Measurements from ENCODE around the gene MAP1S. TPM values are rescaled to one million over a fixed set of nuclear protein-coding genes. Genes with fewer than 3 reads are reported as not detected.

MAP1S gene
- total and polyA plus RNA-seq, 2 of the 8 experiments (the other 6 are each of a cell fraction or from before 2014, with no cell fraction given): 66.7 to 115 TPM

- Histone ChIP-seq H3K23me2 (ENCODE audit: low read depth, low read length) (peaks cover 9% of the 10 kb centered on the region; the same call in 1 of the 2 replicates), H3K27me3 (replicated peaks in 1 of 4; ENCODE audit: control insufficient read depth in 3 of 4, extremely low read depth in 1 of 4, insufficient read depth in 3 of 4, low read length in 3 of 4) (no peaks in the 10 kb centered on the region), H3K23ac (ENCODE audit: insufficient read length) (no peak overlapping the region), H2BK5ac (ENCODE audit: low read depth, low read length) (0 out of 2 replicates have a peak overlapping the region, but pooled peaks have one; percentile 0), H3K9me3 (ENCODE audit: insufficient read depth in 2 of 2, low read depth in 1 of 2, low read length in 1 of 2) (no peaks in the 10 kb centered on the region), H3K4me3 (ENCODE audit: extremely low read depth in 1 of 4, insufficient read depth in 2 of 4, low read depth in 3 of 4, low read length in 4 of 4) (peak overlapping the region in 3 of 4 experiments; percentile 75 to 100 (median 86); a peak in 5 of 8 replicates), H4K20me1 (replicated peaks in 1 of 2; ENCODE audit: control insufficient read depth in 1 of 2, insufficient read depth in 2 of 2, low read length in 2 of 2) (peaks cover 11 to 19% of the 10 kb centered on the region in 2 experiments), H4K5ac (ENCODE audit: insufficient read length, low read depth, low read length) (peak overlapping the region; percentile 2), H3K56ac (replicated peaks; ENCODE audit: insufficient read length, low read depth, low read length) (no peak overlapping the region), H2BK120ac (replicated peaks; ENCODE audit: low read depth, low read length) (no peak overlapping the region), H3K79me2 (ENCODE audit: control insufficient read depth in 1 of 2, insufficient read depth in 2 of 2, low read length in 2 of 2) (peaks cover 17 to 32% of the 10 kb centered on the region in 2 experiments), H3K4me2 (ENCODE audit: insufficient read depth in 1 of 2, low read depth in 2 of 2, low read length in 2 of 2) (peak overlapping the region; percentile 70 to 73), H3K36me3 (ENCODE audit: control insufficient read depth in 2 of 4, insufficient read depth in 4 of 4, low read length in 3 of 4) (peaks cover 0 to 3% (median 0%) of the 10 kb centered on the region in 4 experiments; a peak in 1 of 8 replicates), H4K8ac (ENCODE audit: extremely low read depth, insufficient read depth, low read length) (no peak overlapping the region), H3K14ac (ENCODE audit: insufficient read length) (no peak overlapping the region), H4K91ac (replicated peaks; ENCODE audit: insufficient read length, low read length) (peak overlapping the region; percentile 5), H2AK5ac (ENCODE audit: low read depth, low read length) (no peak overlapping the region), H3K18ac (ENCODE audit: extremely low read depth, low read length) (no peak overlapping the region), H3K4me1 (replicated peaks in 1 of 4; ENCODE audit: control insufficient read depth in 3 of 4, insufficient read depth in 4 of 4, low read length in 3 of 4) (peaks cover 4 to 13% (median 6%) of the 10 kb centered on the region in 4 experiments), H3K79me1 (ENCODE audit: low read depth, low read length) (peaks cover 9% of the 10 kb centered on the region; the same call in 1 of the 2 replicates), H2BK15ac (ENCODE audit: low read length) (0 out of 2 replicates have a peak overlapping the region, but pooled peaks have one; percentile 8), H3K27ac (ENCODE audit: low read depth, low read length) (no peak overlapping the region), H3K4ac (replicated peaks; ENCODE audit: insufficient read length, low read depth, low read length) (no peak overlapping the region), H2BK20ac (ENCODE audit: low read length) (no peak overlapping the region), H3K9ac (replicated peaks in 1 of 4; ENCODE audit: extremely low read depth in 1 of 4, low read depth in 3 of 4, low read length in 3 of 4) (no peak overlapping the region; a peak in 1 of 7 replicates), H2BK12ac (ENCODE audit: low read depth, low read length) (0 out of 2 replicates have a peak overlapping the region, but pooled peaks have one; percentile 31), H2AFZ (ENCODE audit: low read length) (no peak overlapping the region)
- ChIA-PET CTCF (ENCODE audit: partially characterized antibody) (interaction anchor here (0.8 to 3.6 kb wide), 7 partner anchors 14 to 53 kb away, joined by 3 to 21 read pairs (median 5); no protein-coding TSS in a partner anchor), POLR2A (ENCODE audit: partially characterized antibody) (interaction anchor here (0.8 to 3.8 kb wide), 8 partner anchors 12 to 52 kb away, joined by 3 to 13 read pairs (median 4); no protein-coding TSS in a partner anchor)
- DNase-seq (ENCODE audit: low read depth in 1 of 2, low spot score in 2 of 2): no peak
- FAIRE-seq: no peak
- WGBS, 2 experiments (ENCODE audit: extremely low coverage in 1 of 2, insufficient coverage in 1 of 2, insufficient read length in 1 of 2, insufficient replicate concordance in 2 of 2, low coverage in 1 of 2, low lambda C conversion rate in 2 of 2, missing lambda C conversion rate in 1 of 2): 84% methylated on average over 4 of the region's 4 CpGs; no CpG with 5 or more reads in 1 of the 2 experiments
- TF ChIP-seq NRF1 (IDR thresholded peaks at IDR 0.05; ENCODE audit: low read depth, low read length): no peak
- no peak for TF ChIP-seq SRF (IDR thresholded peaks at IDR 0.05; ENCODE audit: low read depth, low read length)
- no peak for TF ChIP-seq KDM5A (IDR thresholded peaks at IDR 0.05; ENCODE audit: low read length)
- no peak for TF ChIP-seq RFX5 (IDR thresholded peaks at IDR 0.05; ENCODE audit: borderline replicate concordance, low read depth, low read length)
- no peak for TF ChIP-seq RAD21 (IDR thresholded peaks at IDR 0.05 in 1 of 2, conservative IDR thresholded peaks at IDR 0.05 in 1 of 2; ENCODE audit: low read depth in 2 of 2, low read length in 2 of 2)
- no peak for TF ChIP-seq TAF1 (IDR thresholded peaks at IDR 0.05; ENCODE audit: low read depth, low read length)
- no peak for TF ChIP-seq TEAD4 (IDR thresholded peaks at IDR 0.05; ENCODE audit: low read depth, low read length)
- no peak for TF ChIP-seq POLR2AphosphoS5 (IDR thresholded peaks at IDR 0.05; ENCODE audit: low read depth, low read length)
- TF ChIP-seq CTBP2 (IDR thresholded peaks at IDR 0.05; ENCODE audit: borderline replicate concordance, insufficient read depth, insufficient read length, low read length): no peak
Measured at GRCh38 chr19:17718550-17718946, 732 bp upstream of the MAP1S start.
